Measurements from ENCODE around the gene SMCO3. TPM values are rescaled to one million over a fixed set of nuclear protein-coding genes. Genes with fewer than 3 reads are reported as not detected.

Gene SMCO3
- total RNA-seq, 2 donors from 2014 or later: not detected

GRCh38 chr12:14756334-14757143 is 57.4 kb downstream of the SMCO3 start:
- intact Hi-C loops (cut with DNase I): no loop called here
- Histone ChIP-seq H3K9ac (ENCODE audit: low read depth in 2 of 2, low read length in 2 of 2) (peak overlapping the region in 1 of 2 donors; percentile 10), H3K4me3 (no peak overlapping the region), H3K27ac (no peak overlapping the region), H3K36me3 (no peaks in the 10 kb centered on the region), H3K4me1 (no peaks in the 10 kb centered on the region), H3K9me3 (no peaks in the 10 kb centered on the region), H3K27me3 (no peaks in the 10 kb centered on the region)
- DNase-seq: peak; percentile 45
- TF ChIP-seq CTCF (IDR thresholded peaks at IDR 0.05): peak; percentile 28

Other genes with a start within 250 kb of the SMCO3 start
- gene PLBD1, start 246.3 kb downstream of the SMCO3 start, total RNA-seq: 10 to 100 TPM; 85.0 to 91.7 TPM
- gene GUCY2C, start 117.6 kb downstream of the SMCO3 start, total RNA-seq: 10 to 100 TPM; 52.2 to 74.6 TPM
- 10 to 100 TPM; 55.3 to 60.0 TPM for gene WBP11, start 10.7 kb downstream of the SMCO3 start, total RNA-seq
- gene C12orf60, start 10.5 kb downstream of the SMCO3 start, total RNA-seq: under 1 TPM; 0.42 to 0.89 TPM
- under 1 TPM in 1 of 2 donors, not detected in 1; 0.49 TPM for gene ART4, start 29.3 kb upstream of the SMCO3 start, total RNA-seq
- gene MGP, start 71.7 kb upstream of the SMCO3 start, total RNA-seq: 100 to 1,000 TPM in 1 of 2 donors, 10 to 100 TPM in 1; 37.6 to 180 TPM
- gene ERP27, start 124.4 kb upstream of the SMCO3 start, total RNA-seq: 1 to 10 TPM in 1 of 2 donors, under 1 TPM in 1; 0.52 to 2.1 TPM
- gene ARHGDIB, start 147.4 kb upstream of the SMCO3 start, total RNA-seq: 10 to 100 TPM; 21.5 to 40.8 TPM
- not detected for gene PDE6H, start 158.9 kb upstream of the SMCO3 start, total RNA-seq

Data from colonic mucosa (tissue), 4 donors.